Measurements from ENCODE around the gene TRIM2.

TRIM2 gene

DNA sequence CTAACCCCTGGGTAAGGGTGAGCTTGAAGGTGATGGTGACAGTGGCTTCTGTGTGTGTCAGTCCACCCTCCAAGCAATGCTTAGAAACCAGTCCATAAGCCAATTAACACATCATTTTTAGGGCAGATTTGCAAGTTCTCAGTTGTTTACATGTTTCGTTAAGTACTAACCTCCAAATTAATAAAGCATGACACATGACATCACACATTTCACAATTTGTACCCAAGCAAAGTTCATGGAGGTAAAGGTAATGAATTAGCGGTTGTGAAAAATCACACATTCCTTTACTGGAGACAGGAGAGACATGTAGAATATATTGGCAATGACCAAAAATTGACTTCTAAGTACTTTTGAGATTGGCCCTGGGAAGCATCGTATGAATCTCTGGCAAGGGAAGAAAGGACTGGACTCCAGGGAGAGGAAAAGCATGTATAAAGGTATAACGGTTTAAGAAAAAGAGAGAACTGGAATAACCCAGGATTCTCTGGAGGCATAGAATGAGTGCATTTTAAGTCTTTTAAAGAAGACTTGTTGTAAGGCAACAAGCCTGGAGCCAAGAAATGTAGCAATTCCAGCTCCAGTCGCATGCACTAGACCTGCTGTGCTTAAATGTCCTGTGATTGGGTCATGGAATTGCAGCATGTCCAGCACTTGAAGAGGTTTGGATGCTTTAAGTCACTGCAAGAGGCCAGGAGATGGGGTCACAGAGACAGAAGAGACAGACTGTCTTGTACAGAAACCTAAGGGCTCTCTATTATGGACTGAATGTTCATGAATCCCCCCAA, 34.1 kb downstream of the TRIM2 start:
- DNase-seq (ENCODE audit: low read depth in 2 of 2), result no peak
- no peak overlapping the region for H3K4me3 ChIP-seq (replicated peaks in 1 of 2; ENCODE audit: low read depth in 2 of 2, low read length in 2 of 2)
- TF ChIP-seq, protein P1, sequence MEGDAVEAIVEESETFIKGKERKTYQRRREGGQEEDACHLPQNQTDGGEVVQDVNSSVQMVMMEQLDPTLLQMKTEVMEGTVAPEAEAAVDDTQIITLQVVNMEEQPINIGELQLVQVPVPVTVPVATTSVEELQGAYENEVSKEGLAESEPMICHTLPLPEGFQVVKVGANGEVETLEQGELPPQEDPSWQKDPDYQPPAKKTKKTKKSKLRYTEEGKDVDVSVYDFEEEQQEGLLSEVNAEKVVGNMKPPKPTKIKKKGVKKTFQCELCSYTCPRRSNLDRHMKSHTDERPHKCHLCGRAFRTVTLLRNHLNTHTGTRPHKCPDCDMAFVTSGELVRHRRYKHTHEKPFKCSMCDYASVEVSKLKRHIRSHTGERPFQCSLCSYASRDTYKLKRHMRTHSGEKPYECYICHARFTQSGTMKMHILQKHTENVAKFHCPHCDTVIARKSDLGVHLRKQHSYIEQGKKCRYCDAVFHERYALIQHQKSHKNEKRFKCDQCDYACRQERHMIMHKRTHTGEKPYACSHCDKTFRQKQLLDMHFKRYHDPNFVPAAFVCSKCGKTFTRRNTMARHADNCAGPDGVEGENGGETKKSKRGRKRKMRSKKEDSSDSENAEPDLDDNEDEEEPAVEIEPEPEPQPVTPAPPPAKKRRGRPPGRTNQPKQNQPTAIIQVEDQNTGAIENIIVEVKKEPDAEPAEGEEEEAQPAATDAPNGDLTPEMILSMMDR (IDR thresholded peaks at IDR 0.05; ENCODE audit: low read depth, low read length), result no peak

DNA sequence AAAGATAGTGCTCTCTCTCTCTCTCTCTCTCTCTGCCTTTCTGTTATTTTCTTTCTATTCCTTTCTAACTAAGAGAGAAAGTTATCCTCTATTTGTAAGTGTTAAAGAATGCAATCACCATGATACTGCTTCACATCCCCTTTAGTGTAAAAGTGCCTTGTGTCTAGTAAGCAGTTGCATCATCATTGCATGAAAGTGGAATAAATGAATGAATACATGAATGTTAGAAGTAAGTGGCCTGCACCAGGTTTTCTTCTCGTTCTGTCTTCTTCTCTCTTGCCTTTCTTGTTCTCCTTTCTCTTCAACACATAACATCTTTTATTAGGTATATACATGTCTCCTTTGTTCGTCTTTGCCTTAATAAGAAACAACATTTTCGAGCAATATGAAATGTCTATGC, 35.2 kb downstream of the TRIM2 start:
- DNase-seq (ENCODE audit: low read depth in 2 of 2), result no peak
- no peak overlapping the region for H3K4me3 ChIP-seq (replicated peaks in 1 of 2; ENCODE audit: low read depth in 2 of 2, low read length in 2 of 2)
- TF ChIP-seq, protein P1 (IDR thresholded peaks at IDR 0.05; ENCODE audit: low read depth, low read length), result no peak

DNA sequence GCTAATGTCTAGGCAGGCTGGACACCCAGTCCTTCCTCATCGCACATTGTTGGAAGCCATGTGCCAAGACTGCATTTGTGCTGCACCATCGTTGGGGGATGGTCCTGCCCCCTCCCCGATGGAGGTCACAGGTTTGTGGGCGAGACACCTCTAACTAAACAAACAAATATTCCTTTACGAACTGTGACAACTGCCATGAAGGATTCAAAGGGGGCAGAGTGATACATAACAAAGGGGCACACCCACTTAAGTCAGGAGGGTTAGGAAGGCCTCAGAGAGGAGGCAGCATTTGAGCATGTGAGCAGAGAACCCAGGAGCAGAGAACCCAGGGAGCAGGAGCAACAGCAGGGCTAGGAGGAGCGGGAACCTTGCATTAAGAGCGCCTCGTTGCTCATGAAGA, 37.1 kb downstream of the TRIM2 start:
- H3K4me3 ChIP-seq (replicated peaks in 1 of 2; ENCODE audit: low read depth in 2 of 2, low read length in 2 of 2), result no peak overlapping the region
- TF ChIP-seq, protein P1 (IDR thresholded peaks at IDR 0.05; ENCODE audit: low read depth, low read length), result no peak
- no peak for DNase-seq (ENCODE audit: low read depth in 2 of 2)

DNA sequence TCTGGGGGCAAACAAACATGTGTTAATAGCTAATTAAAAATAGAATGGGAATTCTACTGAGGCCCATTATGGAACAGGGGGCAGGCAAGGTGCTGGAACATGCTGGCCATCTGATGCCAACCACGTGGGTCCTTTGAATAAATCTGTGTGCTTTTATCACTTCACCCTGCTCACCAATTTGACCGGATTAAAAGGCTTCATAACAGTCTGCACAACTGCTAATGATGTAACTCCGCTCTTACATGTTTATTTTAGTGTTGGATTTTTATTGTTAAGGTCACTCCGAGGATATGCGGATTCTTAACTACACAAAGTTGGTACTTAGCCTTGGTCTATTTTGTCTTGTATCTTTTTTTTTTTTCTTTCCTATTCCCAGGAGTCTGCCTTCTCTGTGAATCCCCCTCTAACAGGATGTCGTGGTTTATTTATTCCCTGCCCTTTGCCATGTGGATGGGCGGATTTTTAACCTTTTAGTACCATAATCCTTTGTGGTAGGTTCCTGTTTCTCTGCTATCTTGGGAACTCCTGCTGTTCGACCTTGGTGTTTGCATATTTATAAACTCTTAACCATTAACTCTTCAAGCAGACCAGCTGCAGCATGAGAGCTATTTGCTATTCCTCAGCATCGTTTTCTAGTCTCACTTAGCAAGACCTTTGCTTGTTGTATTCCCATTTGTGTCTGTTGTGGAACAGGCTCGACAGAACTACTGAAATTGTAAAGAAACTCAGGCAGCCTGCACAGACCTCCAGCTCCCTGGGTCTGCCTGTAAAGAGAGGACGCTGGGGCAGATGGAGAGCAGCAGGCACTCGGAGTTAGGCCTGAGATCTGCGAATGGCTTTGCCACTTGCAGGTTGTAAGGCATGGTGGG, 38.0 kb downstream of the TRIM2 start:
- no peak for DNase-seq (ENCODE audit: low read depth in 2 of 2)
- no peak overlapping the region for H3K4me3 ChIP-seq (replicated peaks in 1 of 2; ENCODE audit: low read depth in 2 of 2, low read length in 2 of 2)
- TF ChIP-seq, protein P1 (IDR thresholded peaks at IDR 0.05; ENCODE audit: low read depth, low read length), result no peak

DNA sequence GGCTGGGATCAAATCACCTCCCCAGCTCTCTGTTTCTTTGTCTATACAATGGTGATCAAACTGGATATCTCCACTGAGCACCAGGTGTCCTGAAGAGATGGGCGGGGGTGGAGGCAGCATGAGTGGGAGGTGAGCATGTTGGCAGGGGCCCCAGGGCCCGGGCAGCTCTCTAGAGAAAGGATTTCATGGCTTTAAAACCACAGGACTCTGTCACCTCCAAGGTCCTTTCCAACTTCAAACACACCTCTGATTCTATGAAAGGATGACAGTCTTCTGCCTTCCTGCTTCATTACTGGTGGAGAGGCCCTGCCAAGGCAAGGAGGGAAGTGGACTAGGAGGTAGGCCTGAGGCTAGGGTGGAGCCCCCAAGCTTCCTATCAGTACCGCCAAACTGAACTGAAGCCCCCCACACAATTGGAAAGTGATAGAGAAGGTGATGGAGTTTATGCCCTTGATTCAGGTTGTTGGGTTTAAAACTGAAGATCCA, 38.6 kb downstream of the TRIM2 start:
- TF ChIP-seq, protein P1 (IDR thresholded peaks at IDR 0.05; ENCODE audit: low read depth, low read length), result no peak
- no peak for DNase-seq (ENCODE audit: low read depth in 2 of 2)
- no peak overlapping the region for H3K4me3 ChIP-seq (replicated peaks in 1 of 2; ENCODE audit: low read depth in 2 of 2, low read length in 2 of 2)

DNA sequence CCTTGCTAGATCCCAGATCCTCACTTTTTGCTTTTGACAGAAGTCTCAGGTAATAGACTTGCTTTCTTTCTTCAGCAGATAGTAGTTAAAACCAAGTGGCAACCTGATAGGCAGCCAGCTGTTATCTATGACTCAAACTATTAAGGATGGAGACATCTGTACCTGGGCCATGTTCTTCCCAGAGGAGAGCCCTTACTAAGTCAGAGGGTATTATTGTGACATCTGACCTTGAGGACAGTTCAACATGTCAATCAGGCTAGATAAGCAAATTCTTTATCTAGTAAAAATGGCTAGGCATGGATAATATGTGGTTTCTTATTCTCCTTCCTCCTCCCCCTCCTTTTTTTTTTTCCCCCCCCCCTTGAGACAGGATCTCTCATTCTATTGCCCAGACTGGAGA, 39.2 kb downstream of the TRIM2 start:
- TF ChIP-seq, protein P1 (IDR thresholded peaks at IDR 0.05; ENCODE audit: low read depth, low read length), result no peak
- no peak for DNase-seq (ENCODE audit: low read depth in 2 of 2)

More for the DNA sequence above, 39.2 kb downstream of the TRIM2 start:
- H3K4me3 ChIP-seq (replicated peaks in 1 of 2; ENCODE audit: low read depth in 2 of 2, low read length in 2 of 2), result no peak overlapping the region

All from cardiac fibroblast (primary cell).